NCI-H2081 (cell line): Measurements from ENCODE around the gene EHHADH.
"Not testable (repeated sequence)": the region's sequence is repeated elsewhere in the genome, so short reads cannot be mapped to it uniquely, and the experiment has no call there.

Experiments used
- DNase-seq, 2 experiments: peaks; one replicate each; lab custom pipeline; 2025; lab: John Stamatoyannopoulos, UW

Gene EHHADH

GRCh38 chr3:185253645-185254410 lies at the start of gene EHHADH:
Gene EHHADH, minus strand, starts transcription at chr3:185254049. Its CDS starts 27 bp downstream, at chr3:185254022.
- peak; percentile 68 to 82 for DNase-seq

- not testable (repeated sequence) for DNase-seq
These were observed 46.1 kb upstream of the EHHADH start for GRCh38 chr3:185299918-185300426.

- DNase-seq, result no peak
These were observed 44.0 kb upstream of the EHHADH start for GRCh38 chr3:185297867-185298266.

GRCh38 chr3:185292238-185292637 lies 38.4 kb upstream of the EHHADH start:
- DNase-seq, result no peak

- no peak for DNase-seq
These were observed 36.4 kb upstream of the EHHADH start for GRCh38 chr3:185290266-185290665.

GRCh38 chr3:185283374-185283935 lies 29.6 kb upstream of the EHHADH start:
- no peak for DNase-seq

- DNase-seq, result peak; percentile 99 to 100
These were observed 29.0 kb upstream of the EHHADH start for GRCh38 chr3:185282696-185283373.

- DNase-seq, result peak; percentile 77 to 86
These were observed 26.9 kb upstream of the EHHADH start for GRCh38 chr3:185280572-185281365.

- DNase-seq, result no peak
These were observed 25.8 kb upstream of the EHHADH start for GRCh38 chr3:185279587-185280138.

GRCh38 chr3:185276415-185276814 lies 22.6 kb upstream of the EHHADH start:
- no peak for DNase-seq

GRCh38 chr3:185272033-185272432 lies 18.2 kb upstream of the EHHADH start:
- no peak for DNase-seq

- DNase-seq, result no peak
These were observed 17.1 kb upstream of the EHHADH start for GRCh38 chr3:185270956-185271332.

GRCh38 chr3:185270262-185270955 lies 16.6 kb upstream of the EHHADH start:
- DNase-seq, result peak; percentile 27 to 74

GRCh38 chr3:185268194-185268962 lies 14.5 kb upstream of the EHHADH start:
- DNase-seq, result no peak

GRCh38 chr3:185267193-185267592 lies 13.3 kb upstream of the EHHADH start:
- no peak for DNase-seq

- DNase-seq, result no peak
These were observed 11.2 kb upstream of the EHHADH start for GRCh38 chr3:185264849-185265553.

- DNase-seq, result no peak
These were observed 9.6 kb upstream of the EHHADH start for GRCh38 chr3:185263423-185263822.

- DNase-seq, result no peak
These were observed 3.5 kb upstream of the EHHADH start for GRCh38 chr3:185257334-185257733.

GRCh38 chr3:185254799-185255198 lies 950 bp upstream of the EHHADH start:
- DNase-seq, result no peak

- DNase-seq, result not testable (repeated sequence)
These were observed 716 bp downstream of the EHHADH start for GRCh38 chr3:185253133-185253532.
